Measurements from ENCODE around the gene CHRNA3. TPM values are rescaled to one million over a fixed set of nuclear protein-coding genes. Genes with fewer than 3 reads are reported as not detected.

The CHRNA3 gene
- polyA plus RNA-seq, 1 donor (not counting 4 experiments of a cell fraction or from before 2014, with no cell fraction given), result not detected

GRCh38 chr15:78550815-78551214, 70.0 kb downstream of the CHRNA3 start:
- dilution Hi-C loops (cut with MboI; ENCODE audit: extremely low pct_ligation_motif_present, low sequenced_read_pairs), result no loop called here
- TF ChIP-seq EZH2 (IDR thresholded peaks at IDR 0.05; ENCODE audit: low read length), result no peak
- TF ChIP-seq CTCF (optimal IDR thresholded peaks at IDR 0.05 in 1 of 3, IDR thresholded peaks at IDR 0.05 in 1 of 3, conservative IDR thresholded peaks at IDR 0.05 in 1 of 3; ENCODE audit: extremely low read depth in 1 of 3, insufficient read depth in 2 of 3, low read length in 3 of 3), result no peak
- Histone ChIP-seq H3K36me3 (ENCODE audit: control insufficient read depth in 2 of 2, extremely low read depth in 1 of 2, insufficient read depth in 2 of 2, low read length in 2 of 2) (peaks cover 12 to 17% of the 10 kb centered on the region in 2 experiments), H3K9ac (ENCODE audit: control insufficient read depth, extremely low read depth, insufficient read depth, low read length) (no peak overlapping the region), H2AFZ (ENCODE audit: control insufficient read depth, low read length) (no peak overlapping the region), H3K4me3 (ENCODE audit: control insufficient read depth in 2 of 3, extremely low read depth in 1 of 3, insufficient read depth in 2 of 3, low read depth in 1 of 3, low read length in 3 of 3) (no peak overlapping the region), H3K27me3 (ENCODE audit: control insufficient read depth, extremely low read depth, insufficient read depth, low read length) (no peaks in the 10 kb centered on the region), H3K9me3 (ENCODE audit: control insufficient read depth, low read depth, low read length) (no peaks in the 10 kb centered on the region), H3K79me2 (ENCODE audit: control insufficient read depth, insufficient read depth, low read length) (no peaks in the 10 kb centered on the region), H3K27ac (ENCODE audit: control insufficient read depth, insufficient read depth, low read length) (no peak overlapping the region), H3K4me1 (ENCODE audit: control insufficient read depth, extremely low read depth, insufficient read depth, low read length) (no peaks in the 10 kb centered on the region), H4K20me1 (ENCODE audit: control insufficient read depth, extremely low read depth, insufficient read depth, low read length) (no peaks in the 10 kb centered on the region), H3K9me1 (ENCODE audit: control insufficient read depth, extremely low read depth, insufficient read depth, low read length) (no peaks in the 10 kb centered on the region), H3K4me2 (ENCODE audit: control insufficient read depth, extremely low read depth, insufficient read depth, low read depth, low read length) (no peak overlapping the region)
- FAIRE-seq (no peak), DNase-seq (ENCODE audit: low read depth, low spot score) (no peak)

GRCh38 chr15:78550194-78550593, 70.6 kb downstream of the CHRNA3 start:
- H2AFZ ChIP-seq (ENCODE audit: control insufficient read depth, low read length), result no peak overlapping the region
- H3K36me3 ChIP-seq (ENCODE audit: control insufficient read depth in 2 of 2, extremely low read depth in 1 of 2, insufficient read depth in 2 of 2, low read length in 2 of 2), result peaks cover 15 to 19% of the 10 kb centered on the region in 2 experiments
- dilution Hi-C loops (cut with MboI; ENCODE audit: extremely low pct_ligation_motif_present, low sequenced_read_pairs), result no loop called here
- H3K9me3 ChIP-seq (ENCODE audit: control insufficient read depth, low read depth, low read length), result no peaks in the 10 kb centered on the region
- no peak overlapping the region for H3K9ac ChIP-seq (ENCODE audit: control insufficient read depth, extremely low read depth, insufficient read depth, low read length)
- no peak for DNase-seq (ENCODE audit: low read depth, low spot score)
- no peaks in the 10 kb centered on the region for H3K79me2 ChIP-seq (ENCODE audit: control insufficient read depth, insufficient read depth, low read length)
- no peak for FAIRE-seq
- no peak overlapping the region for H3K4me2 ChIP-seq (ENCODE audit: control insufficient read depth, extremely low read depth, insufficient read depth, low read depth, low read length)
- H3K9me1 ChIP-seq (ENCODE audit: control insufficient read depth, extremely low read depth, insufficient read depth, low read length), result no peaks in the 10 kb centered on the region
- no peak overlapping the region for H3K4me3 ChIP-seq (ENCODE audit: control insufficient read depth in 2 of 3, extremely low read depth in 1 of 3, insufficient read depth in 2 of 3, low read depth in 1 of 3, low read length in 3 of 3)
- no peaks in the 10 kb centered on the region for H3K4me1 ChIP-seq (ENCODE audit: control insufficient read depth, extremely low read depth, insufficient read depth, low read length)
- no peaks in the 10 kb centered on the region for H3K27me3 ChIP-seq (ENCODE audit: control insufficient read depth, extremely low read depth, insufficient read depth, low read length)
- TF ChIP-seq CTCF (optimal IDR thresholded peaks at IDR 0.05 in 1 of 3, IDR thresholded peaks at IDR 0.05 in 1 of 3, conservative IDR thresholded peaks at IDR 0.05 in 1 of 3; ENCODE audit: extremely low read depth in 1 of 3, insufficient read depth in 2 of 3, low read length in 3 of 3) (no peak), EZH2 (IDR thresholded peaks at IDR 0.05; ENCODE audit: low read length) (no peak)
- H4K20me1 ChIP-seq (ENCODE audit: control insufficient read depth, extremely low read depth, insufficient read depth, low read length), result no peaks in the 10 kb centered on the region
- no peak overlapping the region for H3K27ac ChIP-seq (ENCODE audit: control insufficient read depth, insufficient read depth, low read length)

Small RNAs within 50 kb of the gene (small RNA-seq; reads per million reads assigned to genes)
- gene AC067863.2 (ENCODE audit: insufficient read length in 3 of 3, low read depth in 3 of 3, low replicate concordance in 1 of 3), result 0 reads per million in 3 experiments

Other genes with a start within 250 kb of the CHRNA3 start
- 14.9 to 20.5 TPM (median 19.5 TPM) in 3 replicates for gene IREB2, start 182.8 kb downstream of the CHRNA3 start, polyA plus RNA-seq
- gene HYKK, start 113.4 kb downstream of the CHRNA3 start, polyA plus RNA-seq, result 1.9 to 3.9 TPM (median 2.2 TPM) in 3 replicates
- gene PSMA4, start 80.6 kb downstream of the CHRNA3 start, polyA plus RNA-seq, result 269 to 432 TPM (median 303 TPM) in 3 replicates
- 3.7 to 10.0 TPM (median 8.0 TPM) in 3 replicates for gene CHRNA5, start 55.5 kb downstream of the CHRNA3 start, polyA plus RNA-seq
- gene CHRNB4, start 20.2 kb upstream of the CHRNA3 start, polyA plus RNA-seq, result 0.04 to 0.17 TPM (median 0.06 TPM) in 3 replicates
- 0.13 to 0.68 TPM (median 0.24 TPM) in 3 replicates for gene ADAMTS7, start 190.5 kb upstream of the CHRNA3 start, polyA plus RNA-seq

All from keratinocyte (primary cell).